ENCODE data around the gene SPEM3. TPM values are rescaled to one million over a fixed set of nuclear protein-coding genes. Genes with fewer than 3 reads are reported as not detected.

Gene SPEM3
- total and polyA plus RNA-seq, 2 of the 4 experiments (the other 2 are of a cell fraction), result not detected

DNA sequence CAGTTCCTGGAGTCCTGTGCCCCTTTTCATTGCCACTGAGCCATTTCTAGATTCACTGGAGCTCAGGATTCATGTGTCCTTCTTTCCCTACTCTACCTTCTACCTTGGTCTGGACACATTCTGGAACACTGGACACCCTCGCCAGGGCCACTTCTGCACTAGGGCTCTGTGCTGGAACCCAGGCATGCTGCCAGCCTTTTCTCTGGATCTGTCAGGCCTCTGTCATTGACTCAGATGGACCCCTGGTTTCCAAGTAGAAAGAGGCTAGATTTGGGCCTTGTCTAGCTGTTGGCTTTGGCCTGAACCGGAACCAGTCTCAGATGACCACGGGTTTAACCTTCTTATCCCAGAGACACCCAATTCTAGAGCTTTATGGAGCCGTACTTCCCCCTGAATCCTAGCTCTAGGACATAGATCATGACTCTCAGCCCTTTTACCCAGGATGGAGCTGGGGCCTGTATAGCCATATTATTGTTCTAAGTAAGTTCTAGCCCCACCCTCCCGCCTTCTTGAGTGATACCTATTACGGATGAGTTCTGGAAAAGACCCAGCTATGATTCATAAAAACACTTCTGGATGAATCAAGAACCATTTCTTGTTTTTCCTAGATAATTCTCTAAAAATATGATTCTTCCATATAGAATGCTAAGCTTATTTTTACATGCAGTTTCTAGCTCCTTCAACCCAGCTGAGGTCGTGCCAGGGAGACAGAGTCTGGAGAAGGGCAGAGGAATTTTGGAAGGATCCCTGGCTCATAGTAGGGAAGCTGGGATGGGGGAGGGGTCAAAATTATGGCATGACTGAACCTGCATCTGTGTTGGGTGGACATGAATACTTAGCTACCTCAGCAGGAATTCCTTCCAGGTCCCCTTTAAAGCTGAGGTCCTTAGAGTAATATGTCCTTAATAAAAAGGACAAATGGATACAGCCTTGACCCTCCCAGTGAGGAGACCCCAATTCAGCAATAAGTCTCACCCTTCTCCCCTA is 15.1 kb downstream of the SPEM3 start:
- WGBS, 2 experiments (ENCODE audit: extremely low coverage in 2 of 2, insufficient read length in 1 of 2), result 100% methylated on average over 1 of the region's 7 CpGs; no CpG with 5 or more reads in 1 of the 2 experiments
- Histone ChIP-seq H3K23ac (ENCODE audit: low read depth, low read length) (no peak overlapping the region; the same call in 1 of the 2 replicates), H4K20me1 (ENCODE audit: insufficient read depth, low read length) (0 out of 2 replicates have a peak, but pooled peaks cover 3% of the 10 kb centered on the region), H3K4ac (ENCODE audit: low read depth, low read length) (no peak overlapping the region), H3K56ac (ENCODE audit: extremely low read depth, insufficient read depth, low read length) (no peak overlapping the region), H2BK15ac (ENCODE audit: low read depth, low read length) (no peak overlapping the region), H4K8ac (ENCODE audit: low read depth in 2 of 2, low read length in 2 of 2) (no peak overlapping the region), H2AK9ac (replicated peaks; ENCODE audit: low read depth, low read length, poor library complexity) (peak overlapping the region; percentile 33), H4K91ac (ENCODE audit: insufficient read depth, low read depth, low read length) (peak overlapping the region; percentile 49; the same call in 1 of the 2 replicates), H3K79me1 (ENCODE audit: low read depth in 1 of 2, low read length in 2 of 2) (no peaks in the 10 kb centered on the region), H3K27ac (ENCODE audit: insufficient read depth, low read length) (no peak overlapping the region), H2BK120ac (ENCODE audit: low read depth, low read length) (0 out of 2 replicates have a peak overlapping the region, but pooled peaks have one; percentile 40), H3K27me3 (ENCODE audit: control insufficient read depth, insufficient read depth, low read length) (peaks cover 47% of the 10 kb centered on the region), H2AK5ac (ENCODE audit: low read depth, low read length) (peak overlapping the region; percentile 13; the same call in 1 of the 2 replicates), H3K4me3 (ENCODE audit: insufficient read depth, low read depth, low read length) (no peak overlapping the region), H2BK5ac (ENCODE audit: low read depth, low read length, poor library complexity, severe bottlenecking) (peak overlapping the region; percentile 10), H3K14ac (replicated peaks; ENCODE audit: low read depth, low read length) (no peak overlapping the region), H4K5ac (ENCODE audit: low read depth, low read length) (no peak overlapping the region), H3K4me2 (ENCODE audit: low read depth, low read length) (no peak overlapping the region), H3K9me1 (ENCODE audit: insufficient read depth, low read length) (0 out of 2 replicates have a peak, but pooled peaks cover 8% of the 10 kb centered on the region), H3K9me3 (ENCODE audit: control insufficient read depth, insufficient read depth, low read length) (no peaks in the 10 kb centered on the region), H3K36me3 (ENCODE audit: control insufficient read depth, insufficient read depth, low read length) (no peaks in the 10 kb centered on the region), H3K4me1 (ENCODE audit: control insufficient read depth, insufficient read depth, low read length) (peaks cover 22% of the 10 kb centered on the region), H3K9ac (ENCODE audit: low read depth, low read length) (no peak overlapping the region), H2BK20ac (ENCODE audit: low read depth, low read length) (peak overlapping the region; percentile 33; the same call in 1 of the 2 replicates), H2AFZ (replicated peaks; ENCODE audit: low read length, poor library complexity) (no peak overlapping the region), H3K18ac (ENCODE audit: low read depth, low read length) (no peak overlapping the region)
- ChIA-PET POLR2A (ENCODE audit: unreplicated experiment) (interaction anchor here (0.7 kb wide), 1 partner anchor 34 kb away, joined by 3 read pairs; no protein-coding TSS in a partner anchor), CTCF (no interaction called here)
- dilution Hi-C loops (cut with HindIII; ENCODE audit: low sequenced_read_pairs, unreplicated experiment), result no loop called here
- ATAC-seq (ENCODE audit: low read depth) (no peak), DNase-seq (peak; percentile 75)
- no TSS peak for BruUV-seq (replicated peaks)
- in situ Hi-C loops (cut with MboI; ENCODE audit: low sequenced_read_pairs), result no loop called here
- TF ChIP-seq CHD1 (IDR thresholded peaks at IDR 0.05; ENCODE audit: low read depth, low read length), result no peak
- intact Hi-C loops (cut with micrococcal nuclease), result no loop called here
